GM12878 (cell line): Measurements from ENCODE around the gene PRRX1. TPM values are rescaled to one million over a fixed set of nuclear protein-coding genes. Genes with fewer than 3 reads are reported as not detected.

ENCODE experiments used
- ATAC-seq: fragments of 200-7000 bp; cut with Tn5 transposase; 3 replicates; pipeline ENCODE4 v1.9.1; 2020; ENCODE audit warnings: mild to moderate bottlenecking, moderate library complexity
- BruUV-seq: library from RNA; stranded (reverse); fragments of 400-500 nt; replicated peaks from 2 replicates; lab custom pipeline; 2021; lab: Mats Ljungman, UMichigan
- CTCF ChIA-PET: fragments of 300-600 bp; sonication (Branson Sonifier 250); formaldehyde crosslinking; extraction: SDS; loops from one replicate; lab custom pipeline; 2021; ENCODE audit warnings: inconsistent platforms; lab: Yijun Ruan, JAX
- POLR2A ChIA-PET: fragments of 350-600 bp; formaldehyde crosslinking; extraction: SDS; loops from one replicate; lab custom pipeline; 2021; ENCODE audit warnings: inconsistent platforms; lab: Charles Lee
- RAD21 ChIA-PET: fragments of 300-600 bp; sonication (Branson Sonifier 250); formaldehyde crosslinking; loops from one replicate; lab custom pipeline; 2023; ENCODE audit warnings: antibody characterized with exemption; ENCODE audit not compliant: unreplicated experiment; lab: Charles Lee
- SMC1A ChIA-PET: fragments of 300-600 bp; sonication (Branson Sonifier 250); formaldehyde crosslinking; loops from one replicate; lab custom pipeline; 2023; ENCODE audit not compliant: unreplicated experiment, uncharacterized antibody; lab: Charles Lee
- DNase-seq: peaks from one replicate; pipeline ENCODE4 v3.0.0-alpha.2; 2011; ENCODE audit warnings: low read depth, low spot score
- FAIRE-seq: peaks from 3 replicates; lab custom pipeline; 2011; peaks lifted over from hg19 to GRCh38; lab: Jason Lieb, UNC
- H2AFZ ChIP-seq: 2 replicates; pipeline ENCODE4 v1.6.0; 2011; ENCODE audit warnings: low read depth, low read length, control low read depth; ENCODE audit not compliant: control insufficient read depth
- H3K27ac ChIP-seq: 2 replicates; pipeline ENCODE4 v1.5.1; 2011; ENCODE audit warnings: control low read depth; ENCODE audit not compliant: control insufficient read depth, insufficient read depth
- H3K27me3 ChIP-seq, 2 experiments: replicated peaks in 1 of 2; 2 replicates each; pipeline versions ENCODE4 v1.6.0 to v1.6.1; 2011; ENCODE audit warnings: low read length in 1 of 2; ENCODE audit not compliant: control insufficient read depth in 2 of 2, insufficient read depth in 2 of 2
- H3K36me3 ChIP-seq, 2 experiments: 2 replicates each; pipeline ENCODE4 v1.5.1; 2011; ENCODE audit warnings: low read length in 1 of 2; ENCODE audit not compliant: control insufficient read depth in 2 of 2, insufficient read depth in 2 of 2
- H3K4me1 ChIP-seq: 2 replicates; pipeline ENCODE4 v1.6.1; 2011; ENCODE audit warnings: mild to moderate bottlenecking, low read length, moderate library complexity, mixed read lengths; ENCODE audit not compliant: control insufficient read depth, insufficient read depth
- H3K4me2 ChIP-seq: 2 replicates; pipeline ENCODE4 v1.6.0; 2011; ENCODE audit warnings: control low read depth; ENCODE audit not compliant: control insufficient read depth, insufficient read depth
- H3K4me3 ChIP-seq: fragments of 200-600 bp; sonication (generic); 2 replicates; pipeline ENCODE4 v1.5.1; 2016
- H3K79me2 ChIP-seq: 2 replicates; pipeline ENCODE4 v1.6.0; 2011; ENCODE audit warnings: low read length; ENCODE audit not compliant: control insufficient read depth, insufficient read depth
- H3K9ac ChIP-seq: 2 replicates; pipeline ENCODE4 v1.8.0; 2011; ENCODE audit warnings: low read length, control low read depth, mixed read lengths; ENCODE audit not compliant: control insufficient read depth, insufficient read depth
- H3K9me3 ChIP-seq: replicated peaks from 3 replicates; pipeline ENCODE4 v1.5.1; 2011; ENCODE audit warnings: mild to moderate bottlenecking, low read length; ENCODE audit not compliant: control insufficient read depth, insufficient read depth
- H4K20me1 ChIP-seq: 2 replicates; pipeline ENCODE4 v1.6.0; 2011; ENCODE audit not compliant: control insufficient read depth, insufficient read depth
- MEF2B ChIP-seq: fragments of 450-650 bp; IDR thresholded peaks from 2 replicates; pipeline ENCODE4 v1.6.1; 2018; ENCODE audit warnings: mild to moderate bottlenecking, moderate library complexity; ENCODE audit not compliant: partially characterized antibody, poor library complexity, severe bottlenecking
- SPI1 ChIP-seq: IDR thresholded peaks from 2 replicates; pipeline ENCODE4 v1.6.1; 2011; ENCODE audit warnings: low read depth, mild to moderate bottlenecking, low read length, moderate library complexity, borderline replicate concordance; ENCODE audit not compliant: insufficient read depth
- WGBS: methylation state at CpG from one replicate; pipeline ENCODE4 v1.1.6; 2016; ENCODE audit warnings: low lambda C conversion rate; ENCODE audit not compliant: insufficient replicate concordance, insufficient coverage; ENCODE audit errors: missing lambda C conversion rate; 5-methylcytosine and 5-hydroxymethylcytosine counted together
- in situ Hi-C: fragments of 300-500 bp; cut with MboI; formaldehyde crosslinking; loops from 9 replicates; pipeline ENCODE4 v1.14.3; 2018; ENCODE audit warnings: mixed read lengths
- intact Hi-C: fragments of 100-400 bp; cut with micrococcal nuclease; formaldehyde crosslinking; loops from one replicate; pipeline ENCODE4 v1.14.2; 2022; ENCODE audit not compliant: unreplicated experiment
- polyA plus RNA-seq, 11 experiments: library from polyadenylated mRNA; depleted of rRNA in 4 of 11; unstranded in 6 of 11; stranded (reverse) in 5 of 11; fragments of >200 nt; fragmentation: Nextera tagmentation in 4 of 11; fragmentation: Illumina TruSeq in 1 of 11; extraction: Ambion mirVana in 4 of 11; extraction: Trizol in 1 of 11; gene quantifications; 1 replicate in 1 of 11; 2 replicates in 10 of 11; pipeline versions ENCODE4 v1.2.1 to v1.2.3, GENCODE V29; 2011 to 2016; ENCODE audit warnings: inconsistent platforms in 2 of 11, missing spikeins in 2 of 11, low read depth in 1 of 11
- total RNA-seq, 4 experiments: library from RNA; depleted of rRNA in 3 of 4; stranded (reverse); fragments of >200 nt in 3 of 4; fragmentation: Illumina TruSeq in 1 of 4; extraction: Trizol in 1 of 4; gene quantifications; 2 replicates each; pipeline versions ENCODE4 v1.2.1 to v1.2.3, GENCODE V29; 2013 to 2021
- TF ChIP-seq, protein P1 (sequence below): fragments of 450-650 bp; IDR thresholded peaks from 2 replicates; pipeline ENCODE4 v1.6.1; 2018; ENCODE audit warnings: borderline replicate concordance, mild to moderate bottlenecking; ENCODE audit not compliant: partially characterized antibody

Gene PRRX1
- total and polyA plus RNA-seq, 10 of the 15 experiments (the other 5 are each of a cell fraction or from before 2014, with no cell fraction given): 0.42 to 64.6 (median 1.5) TPM

DNA sequence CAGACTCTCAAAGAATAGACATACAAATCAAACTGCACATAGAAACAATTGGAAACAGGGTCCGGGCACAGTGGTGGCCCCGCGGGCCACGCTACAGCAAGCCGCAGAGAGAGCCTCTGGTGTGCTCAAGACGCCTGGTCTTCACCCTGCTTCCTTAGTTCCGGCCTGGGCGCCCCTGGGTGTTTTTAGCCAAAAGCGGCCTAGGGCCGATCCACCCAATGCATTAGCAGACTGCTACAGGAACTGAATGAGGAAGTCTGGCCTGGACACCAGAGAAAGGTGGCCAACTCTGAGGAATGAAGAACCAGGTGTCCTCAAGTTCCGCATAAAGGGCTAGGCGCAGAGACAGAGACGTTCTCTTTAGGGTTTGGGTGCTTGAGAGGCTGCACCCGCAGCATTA, 1.7 kb downstream of the PRRX1 start:
- no peak for FAIRE-seq
- CTCF ChIA-PET: interaction anchor here (0.9 to 1.2 kb wide), 3 partner anchors 9 to 122 kb away, joined by 3 read pairs; no protein-coding TSS in a partner anchor
- POLR2A ChIA-PET: interaction anchor here (0.9 to 1.2 kb wide), 3 partner anchors 9 to 132 kb away, joined by 3 to 4 read pairs (median 3); no protein-coding TSS in a partner anchor
- no peak overlapping the region for H3K27ac ChIP-seq
- TF ChIP-seq MEF2B (no peak), SPI1 (peak; percentile 43; the same call in 1 of the 2 replicates)
- TF ChIP-seq, protein P1, sequence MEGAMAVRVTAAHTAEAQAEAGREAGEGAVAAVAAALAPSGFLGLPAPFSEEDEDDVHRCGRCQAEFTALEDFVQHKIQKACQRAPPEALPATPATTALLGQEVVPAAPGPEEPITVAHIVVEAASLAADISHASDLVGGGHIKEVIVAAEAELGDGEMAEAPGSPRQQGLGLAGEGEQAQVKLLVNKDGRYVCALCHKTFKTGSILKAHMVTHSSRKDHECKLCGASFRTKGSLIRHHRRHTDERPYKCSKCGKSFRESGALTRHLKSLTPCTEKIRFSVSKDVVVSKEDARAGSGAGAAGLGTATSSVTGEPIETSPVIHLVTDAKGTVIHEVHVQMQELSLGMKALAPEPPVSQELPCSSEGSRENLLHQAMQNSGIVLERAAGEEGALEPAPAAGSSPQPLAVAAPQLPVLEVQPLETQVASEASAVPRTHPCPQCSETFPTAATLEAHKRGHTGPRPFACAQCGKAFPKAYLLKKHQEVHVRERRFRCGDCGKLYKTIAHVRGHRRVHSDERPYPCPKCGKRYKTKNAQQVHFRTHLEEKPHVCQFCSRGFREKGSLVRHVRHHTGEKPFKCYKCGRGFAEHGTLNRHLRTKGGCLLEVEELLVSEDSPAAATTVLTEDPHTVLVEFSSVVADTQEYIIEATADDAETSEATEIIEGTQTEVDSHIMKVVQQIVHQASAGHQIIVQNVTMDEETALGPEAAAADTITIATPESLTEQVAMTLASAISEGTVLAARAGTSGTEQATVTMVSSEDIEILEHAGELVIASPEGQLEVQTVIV: no peak
- TF ChIP-seq, all 136 proteins: peak for 1
- in situ Hi-C loops: no loop called here
- H2AFZ ChIP-seq: no peak overlapping the region
- BruUV-seq: no TSS peak
- H3K79me2 ChIP-seq: no peaks in the 10 kb centered on the region
- no peak overlapping the region for H3K4me3 ChIP-seq
- no peak overlapping the region for H3K9ac ChIP-seq
- no peak for DNase-seq
- H3K9me3 ChIP-seq: no peaks in the 10 kb centered on the region; the same call in 2 of the 3 replicates
- intact Hi-C loops: loop anchor here (2.0 to 10.0 kb wide), 2 partner anchors 71 to 127 kb away; no protein-coding TSS in a partner anchor
- ChIA-PET SMC1A (interaction anchor here (0.7 to 7.9 kb wide), 8 partner anchors 8 to 128 kb away, joined by 3 to 49 read pairs (median 4); no protein-coding TSS in a partner anchor), RAD21 (interaction anchor here (1.0 to 1.9 kb wide), 12 partner anchors 10 to 598 kb away, joined by 3 to 7 read pairs (median 4); no protein-coding TSS in a partner anchor)
- ATAC-seq: peak; percentile 8; the same call in 2 of the 3 replicates
- H3K36me3 ChIP-seq: no peaks in the 10 kb centered on the region
- no peaks in the 10 kb centered on the region for H4K20me1 ChIP-seq
- no peak overlapping the region for H3K4me2 ChIP-seq
- H3K27me3 ChIP-seq: peaks cover 13 to 43% of the 10 kb centered on the region in 2 experiments
- 46% methylated on average over 14 of the region's 14 CpGs for WGBS
- H3K4me1 ChIP-seq: no peaks in the 10 kb centered on the region
